ENCODE measurements around the gene SLCO1B3. TPM values are rescaled to one million over a fixed set of nuclear protein-coding genes. Genes with fewer than 3 reads are reported as not detected.

Gene SLCO1B3
- total and polyA plus RNA-seq, 2 of the 8 experiments (the other 6 are each of a cell fraction or from before 2014, with no cell fraction given), result not detected

DNA sequence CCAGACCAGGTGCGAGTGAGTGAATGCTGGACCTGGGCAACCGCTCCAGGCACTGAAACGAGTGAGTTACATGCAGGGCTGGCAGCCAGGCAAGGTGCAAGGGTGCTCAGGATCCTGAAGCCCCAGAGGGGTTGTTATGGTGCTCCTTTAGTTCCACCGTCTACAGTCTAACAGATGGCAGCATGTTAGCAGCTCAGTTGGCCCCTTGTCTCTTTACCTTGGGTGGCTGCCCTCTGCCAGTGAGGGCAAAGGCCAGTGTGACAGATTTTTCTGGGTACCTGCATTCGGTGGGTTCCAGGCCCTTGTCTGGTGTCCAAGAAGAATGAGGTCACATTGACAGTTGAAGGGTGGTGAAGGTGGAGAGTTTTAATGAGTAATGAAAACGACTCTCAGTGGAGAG, 106.8 kb downstream of the SLCO1B3 start:
- no peak overlapping the region for H4K8ac ChIP-seq (ENCODE audit: extremely low read depth, insufficient read depth, low read length)
- no peak overlapping the region for H2BK15ac ChIP-seq (ENCODE audit: low read length)
- no peak overlapping the region for H3K4me3 ChIP-seq (ENCODE audit: extremely low read depth in 1 of 4, insufficient read depth in 2 of 4, low read depth in 3 of 4, low read length in 4 of 4)
- POLR2A ChIA-PET (ENCODE audit: partially characterized antibody), result no interaction called here
- H3K27me3 ChIP-seq (replicated peaks in 1 of 4; ENCODE audit: control insufficient read depth in 3 of 4, extremely low read depth in 1 of 4, insufficient read depth in 3 of 4, low read length in 3 of 4), result no peaks in the 10 kb centered on the region
- no peak overlapping the region for H2BK12ac ChIP-seq (ENCODE audit: low read depth, low read length)
- H3K18ac ChIP-seq (ENCODE audit: extremely low read depth, low read length), result no peak overlapping the region
- no peak overlapping the region for H2AFZ ChIP-seq (ENCODE audit: low read length)
- H3K9ac ChIP-seq (replicated peaks in 1 of 4; ENCODE audit: extremely low read depth in 1 of 4, low read depth in 3 of 4, low read length in 3 of 4), result no peak overlapping the region
- FAIRE-seq, result no peak
- H4K20me1 ChIP-seq (replicated peaks in 1 of 2; ENCODE audit: control insufficient read depth in 1 of 2, insufficient read depth in 2 of 2, low read length in 2 of 2), result no peaks in the 10 kb centered on the region
- DNase-seq (ENCODE audit: low read depth in 1 of 2, low spot score in 2 of 2), result no peak
- H4K91ac ChIP-seq (replicated peaks; ENCODE audit: insufficient read length, low read length), result no peak overlapping the region
- H3K79me1 ChIP-seq (ENCODE audit: low read depth, low read length), result no peaks in the 10 kb centered on the region
- H3K9me3 ChIP-seq (ENCODE audit: insufficient read depth in 2 of 2, low read depth in 1 of 2, low read length in 1 of 2), result 0 out of 4 replicates have a peak, but pooled peaks cover 0 to 5% of the 10 kb centered on the region in 2 experiments
- H2BK5ac ChIP-seq (ENCODE audit: low read depth, low read length), result no peak overlapping the region
- no peak overlapping the region for H3K27ac ChIP-seq (ENCODE audit: low read depth, low read length)
- CTCF ChIA-PET (ENCODE audit: partially characterized antibody), result interaction anchor here (0.7 kb wide), 1 partner anchor 824 kb away, joined by 3 read pairs; no protein-coding TSS in a partner anchor
- no peak overlapping the region for H3K23ac ChIP-seq (ENCODE audit: insufficient read length)
- H3K4ac ChIP-seq (replicated peaks; ENCODE audit: insufficient read length, low read depth, low read length), result no peak overlapping the region
- 90% methylated on average over 6 of the region's 6 CpGs; no CpG with 5 or more reads in 1 of the 2 experiments for WGBS, 2 experiments (ENCODE audit: extremely low coverage in 1 of 2, insufficient coverage in 1 of 2, insufficient read length in 1 of 2, insufficient replicate concordance in 2 of 2, low coverage in 1 of 2, low lambda C conversion rate in 2 of 2, missing lambda C conversion rate in 1 of 2)
- H3K36me3 ChIP-seq (ENCODE audit: control insufficient read depth in 2 of 4, insufficient read depth in 4 of 4, low read length in 3 of 4), result no peaks in the 10 kb centered on the region
- no peaks in the 10 kb centered on the region for H3K79me2 ChIP-seq (ENCODE audit: control insufficient read depth in 1 of 2, insufficient read depth in 2 of 2, low read length in 2 of 2)
- no peak overlapping the region for H3K14ac ChIP-seq (ENCODE audit: insufficient read length)
- H3K23me2 ChIP-seq (ENCODE audit: low read depth, low read length), result no peaks in the 10 kb centered on the region
- no peak overlapping the region for H3K56ac ChIP-seq (replicated peaks; ENCODE audit: insufficient read length, low read depth, low read length)
- no peak overlapping the region for H2BK20ac ChIP-seq (ENCODE audit: low read length)
- H3K4me1 ChIP-seq (replicated peaks in 1 of 4; ENCODE audit: control insufficient read depth in 3 of 4, insufficient read depth in 4 of 4, low read length in 3 of 4), result no peaks in the 10 kb centered on the region
- no peak overlapping the region for H3K4me2 ChIP-seq (ENCODE audit: insufficient read depth in 1 of 2, low read depth in 2 of 2, low read length in 2 of 2)
- H4K5ac ChIP-seq (ENCODE audit: insufficient read length, low read depth, low read length), result no peak overlapping the region
- no peak overlapping the region for H2BK120ac ChIP-seq (replicated peaks; ENCODE audit: low read depth, low read length)
- H2AK5ac ChIP-seq (ENCODE audit: low read depth, low read length), result no peak overlapping the region
- TF ChIP-seq NANOG (IDR thresholded peaks at IDR 0.05; ENCODE audit: insufficient read depth, low read depth, low read length, poor library complexity, severe bottlenecking) (no peak), KDM4A (IDR thresholded peaks at IDR 0.05; ENCODE audit: low read depth, low read length, severe bottlenecking) (no peak), SIX5 (IDR thresholded peaks at IDR 0.05; ENCODE audit: low read depth, low read length) (no peak), TBP (IDR thresholded peaks at IDR 0.05; ENCODE audit: low read depth, low read length) (no peak), TAF1 (IDR thresholded peaks at IDR 0.05; ENCODE audit: low read depth, low read length) (no peak), SUZ12 (IDR thresholded peaks at IDR 0.05; ENCODE audit: low read length) (no peak), SAP30 (IDR thresholded peaks at IDR 0.05; ENCODE audit: insufficient read depth, insufficient replicate concordance, low read length) (no peak), CTCF (IDR thresholded peaks at IDR 0.05; ENCODE audit: control extremely low read depth in 1 of 3, insufficient read depth in 1 of 3, low read depth in 1 of 3, low read length in 3 of 3) (no peak), FOSL1 (IDR thresholded peaks at IDR 0.05; ENCODE audit: insufficient read depth, low read depth, low read length) (no peak), SRF (IDR thresholded peaks at IDR 0.05; ENCODE audit: low read depth, low read length) (no peak), CHD2 (IDR thresholded peaks at IDR 0.05; ENCODE audit: low read length) (no peak), KDM1A (IDR thresholded peaks at IDR 0.05; ENCODE audit: borderline replicate concordance, low read length) (no peak)

All from H1 (cell line).